Pancreas (tissue), 10 donors: ENCODE results near the gene KIF22. TPM values are rescaled to one million over a fixed set of nuclear protein-coding genes. Genes with fewer than 3 reads are reported as not detected.
A peak's percentile ranks its signal among the peaks of the same experiment; 100 is the strongest.
"Not testable (repeated sequence)": the region's sequence is repeated elsewhere in the genome, so short reads cannot be mapped to it uniquely, and the experiment has no call there.

Source experiments
- ATAC-seq, 4 donors: fragments of 200-7000 bp; cut with Tn5 transposase; one replicate each; pipeline versions ENCODE4 v1.8.0 to v1.9.1; 2020; ENCODE audit warnings: mild to moderate bottlenecking in 4 of 4, moderate library complexity in 4 of 4
- DNase-seq, 6 donors: peaks; one replicate each; pipeline ENCODE4 v3.0.0-alpha.2; 2020
- FAIRE-seq: peaks from 2 replicates; lab custom pipeline; 2012; peaks lifted over from hg19 to GRCh38; lab: Jason Lieb, UNC
- H3K27ac ChIP-seq, 4 donors: fragments of 200-600 bp; sonication (generic); 1 replicate in 3 of 4; 2 replicates in 1 of 4; pipeline versions ENCODE4 v1.5.0 to v1.8.0; 2020
- H3K27me3 ChIP-seq, 4 donors: fragments of 200-600 bp; one replicate each; pipeline ENCODE4 v1.8.0; 2021
- H3K36me3 ChIP-seq, 3 donors: fragments of 200-600 bp; sonication (generic) in 1 of 3; one replicate each; pipeline versions ENCODE4 v1.5.0 to v1.8.0; 2020 to 2021
- H3K4me1 ChIP-seq, 3 donors: fragments of 200-600 bp; one replicate each; pipeline ENCODE4 v1.8.0; 2021
- H3K4me3 ChIP-seq, 4 donors: fragments of 200-600 bp; sonication (generic) in 2 of 4; one replicate each; pipeline versions ENCODE4 v1.5.0 to v1.8.0; 2020 to 2021
- H3K9me3 ChIP-seq, 4 donors: fragments of 200-600 bp; one replicate each; pipeline ENCODE4 v1.8.0; 2021
- CTCF ChIP-seq, 4 donors: fragments of 200-600 bp; sonication (generic) in 3 of 4; IDR thresholded peaks; one replicate each; pipeline versions ENCODE4 v1.5.0 to v1.8.0; 2021; ENCODE audit warnings: antibody characterized with exemption in 4 of 4
- WGBS, 2 donors: extraction: QIAGEN DNeasy Blood & Tissue Kit; methylation state at CpG; one replicate each; pipeline ENCODE4 v1.1.7; 2013; 5-methylcytosine and 5-hydroxymethylcytosine counted together
- intact Hi-C, 3 donors: fragments of 100-400 bp; cut with DNase I; formaldehyde crosslinking; loops; one replicate each; pipeline versions ENCODE4 v1.11.1 to v1.14.2; 2022
- polyA plus RNA-seq, 2 donors: library from polyadenylated mRNA; stranded (reverse); fragments of 200-250 nt; gene quantifications; one replicate each; pipeline ENCODE4 v1.2.3, GENCODE V29; 2013
- total RNA-seq, 6 donors: library from RNA; stranded (reverse); fragmentation: NEBNext Ultra II Directional in 4 of 6; extraction: Animal tissue kit (Norgen Biotek cat#: 25700) in 4 of 6; gene quantifications; one replicate each; pipeline versions ENCODE4 v1.2.1 to v1.2.4, GENCODE V29; 2021 to 2023
- donor health status: healthy with polysubstance abuse.
- donor health status: DM: no; HTN: no; CAD: no; lungs with moderate emphysema.
- donor health status: DM: no; HTN: no; CAD: no.
- donor health status: control.
- donor health status: control.
- donor health status: Bipolar disorder and iron deficiency.
- donor health status: DM: yes; HTN: yes; CAD: no.
- donor health status: DM: no; HTN: no; CAD: no.
- donor health status: DM: no; HTN: no; CAD: no.
- donor health status: DM: yes; HTN: yes; CAD: no.

KIF22 gene
- total and polyA plus RNA-seq, 8 donors = 7.7 to 51.2 (median 13.9) TPM

DNA sequence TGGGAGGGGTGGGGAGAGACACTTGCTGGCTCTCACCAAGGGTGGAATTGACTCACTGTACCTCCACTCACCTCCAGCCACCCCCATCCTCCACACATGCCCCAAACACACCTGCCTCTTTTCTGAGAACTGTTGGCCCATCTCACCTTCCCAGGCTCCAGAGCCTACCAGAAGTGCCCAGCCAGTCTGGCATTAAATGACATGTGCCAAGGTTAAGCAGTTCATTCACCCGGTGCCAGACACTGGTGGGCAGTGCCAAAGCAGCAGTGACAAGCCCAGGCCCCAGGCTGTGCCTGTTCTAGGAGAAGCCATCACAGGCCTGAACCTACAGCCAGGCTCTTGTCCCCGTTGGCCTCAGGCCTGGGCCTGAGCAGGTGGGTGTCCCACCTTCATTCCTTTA lies 40.9 kb downstream of the KIF22 start:
- peak; percentile 77 to 93 (median 92) for DNase-seq
- Histone ChIP-seq H3K27me3 (no peaks in the 10 kb centered on the region), H3K4me3 (no peak overlapping the region), H3K4me1 (peaks cover 16 to 34% (median 32%) of the 10 kb centered on the region in 3 donors), H3K27ac (peak overlapping the region in 2 of 4 donors; percentile 74 to 79), H3K9me3 (no peaks in the 10 kb centered on the region), H3K36me3 (peaks cover 6 to 27% (median 8%) of the 10 kb centered on the region in 3 donors)
- TF ChIP-seq CTCF (IDR thresholded peaks at IDR 0.05) = no peak
- no peak for FAIRE-seq
- WGBS, 2 donors = 28 to 41% methylated on average over 2 of the region's 2 CpGs
- ATAC-seq = peak; percentile 82 to 90 (median 87)
- intact Hi-C loops = no loop called here

DNA sequence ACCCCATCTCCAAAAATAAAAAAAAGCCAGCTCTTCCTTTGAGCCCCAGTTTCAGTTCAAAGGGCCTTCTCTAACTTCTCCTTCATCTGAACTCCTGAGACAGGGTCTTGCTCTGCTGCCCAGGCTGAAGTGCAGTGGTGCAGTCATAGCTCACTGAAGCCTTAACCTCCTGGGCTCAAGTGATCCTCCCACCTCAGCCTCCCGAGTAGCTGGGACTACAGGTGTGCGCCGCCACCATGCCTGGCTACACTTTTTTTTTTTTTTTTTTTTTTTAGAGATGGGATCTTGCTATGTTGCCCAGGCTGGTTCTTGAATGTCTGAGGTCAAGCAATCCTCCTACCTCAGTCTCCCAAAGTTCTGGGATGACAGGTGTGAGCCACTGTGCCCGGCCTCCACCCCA lies 42.7 kb downstream of the KIF22 start:
- H3K27ac ChIP-seq, H3K4me3 ChIP-seq, intact Hi-C loops, FAIRE-seq, H3K27me3 ChIP-seq, H3K9me3 ChIP-seq, DNase-seq, ATAC-seq: not testable (repeated sequence)
- 97 to 98% methylated on average over 4 of the region's 4 CpGs for WGBS, 2 donors
- peaks cover 15 to 29% (median 25%) of the 10 kb centered on the region in 3 donors for H3K4me1 ChIP-seq
- H3K36me3 ChIP-seq = peaks cover 6 to 45% (median 14%) of the 10 kb centered on the region in 3 donors

GRCh38 chr16:29834079-29834478 lies 43.5 kb downstream of the KIF22 start:
- Histone ChIP-seq H3K9me3 (no peaks in the 10 kb centered on the region), H3K36me3 (peaks cover 6 to 45% (median 14%) of the 10 kb centered on the region in 3 donors), H3K4me1 (peaks cover 10 to 21% (median 16%) of the 10 kb centered on the region in 3 donors), H3K27ac (no peak overlapping the region), H3K4me3 (no peak overlapping the region), H3K27me3 (no peaks in the 10 kb centered on the region)
- 93 to 99% methylated on average over 5 of the region's 5 CpGs for WGBS, 2 donors
- no peak for DNase-seq
- intact Hi-C loops = no loop called here
- FAIRE-seq = no peak
- ATAC-seq = no peak
- no peak for TF ChIP-seq CTCF (IDR thresholded peaks at IDR 0.05)

DNA sequence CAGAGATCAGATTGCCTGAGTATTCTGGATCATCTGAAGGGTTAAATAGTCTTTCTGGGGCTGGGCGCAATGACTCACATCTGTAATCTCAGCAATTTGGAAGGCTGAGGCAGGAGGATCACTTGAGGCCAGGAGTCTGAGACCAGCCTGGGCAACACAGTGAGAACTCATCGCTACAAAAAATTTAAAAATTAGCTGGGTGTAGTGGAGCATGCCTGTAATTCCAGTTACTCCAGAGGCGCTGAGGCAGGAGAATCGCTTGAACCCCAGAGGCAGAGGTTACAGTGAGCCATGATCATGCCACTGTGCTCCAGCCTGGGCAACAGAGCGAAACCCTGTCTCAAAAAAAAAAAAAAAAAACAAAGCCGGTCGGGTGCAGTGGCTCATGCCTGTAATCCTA lies 45.4 kb downstream of the KIF22 start:
- intact Hi-C loops = no loop called here
- FAIRE-seq = no peak
- Histone ChIP-seq H3K4me1 (peaks cover 0 to 4% (median 3%) of the 10 kb centered on the region in 3 donors), H3K9me3 (no peaks in the 10 kb centered on the region), H3K4me3 (no peak overlapping the region), H3K27me3 (no peaks in the 10 kb centered on the region), H3K27ac (no peak overlapping the region), H3K36me3 (peaks cover 6 to 58% (median 16%) of the 10 kb centered on the region in 3 donors)
- 95 to 96% methylated on average over 7 of the region's 7 CpGs for WGBS, 2 donors
- no peak for DNase-seq
- no peak for ATAC-seq
- TF ChIP-seq CTCF (IDR thresholded peaks at IDR 0.05) = no peak

GRCh38 chr16:29836623-29837022 lies 46.1 kb downstream of the KIF22 start:
- Histone ChIP-seq H3K9me3 (no peaks in the 10 kb centered on the region), H3K27ac (no peak overlapping the region), H3K4me3 (no peak overlapping the region), H3K4me1 (no peaks in the 10 kb centered on the region), H3K36me3 (peaks cover 6 to 63% (median 23%) of the 10 kb centered on the region in 3 donors), H3K27me3 (no peaks in the 10 kb centered on the region)
- intact Hi-C loops = no loop called here
- WGBS, 2 donors = 88 to 92% methylated on average over 15 of the region's 15 CpGs
- no peak for FAIRE-seq
- DNase-seq = no peak
- TF ChIP-seq CTCF (IDR thresholded peaks at IDR 0.05) = no peak
- ATAC-seq = peak in 1 of 4 donors; percentile 17
